Ovary (tissue), 9 donors: ENCODE results near the gene TXNDC11. TPM values are rescaled to one million over a fixed set of nuclear protein-coding genes. Genes with fewer than 3 reads are reported as not detected.

Experiments used
- DNase-seq, 5 donors: peaks; one replicate each; pipeline ENCODE4 v3.0.0-alpha.2; 2019 to 2020
- H3K27ac ChIP-seq, 2 donors: fragments of 200-600 bp; one replicate each; pipeline versions ENCODE4 v1.5.1 to v1.8.0; 2019 to 2022
- H3K27me3 ChIP-seq: fragments of 200-600 bp; one replicate; pipeline ENCODE4 v1.8.0; 2022
- H3K36me3 ChIP-seq: fragments of 200-600 bp; sonication (generic); one replicate; pipeline ENCODE4 v1.5.1; 2019
- H3K4me1 ChIP-seq: one replicate; pipeline ENCODE4 v1.8.1; 2013; ENCODE audit warnings: mild to moderate bottlenecking, moderate library complexity; ENCODE audit not compliant: insufficient read depth
- H3K4me3 ChIP-seq: fragments of 200-600 bp; sonication (generic); one replicate; pipeline ENCODE4 v1.5.1; 2017
- H3K9me3 ChIP-seq, 2 donors: fragments of 200-600 bp in 1 of 2; sonication (generic) in 1 of 2; one replicate each; pipeline versions ENCODE4 v1.5.1 to v1.8.1; 2013 to 2019; ENCODE audit warnings: mild to moderate bottlenecking in 1 of 2, moderate library complexity in 1 of 2
- CTCF ChIP-seq, 3 donors: fragments of 450-650 bp in 2 of 3; fragments of 200-600 bp in 1 of 3; IDR thresholded peaks; one replicate each; pipeline versions ENCODE4 v1.5.1 to v1.8.0; 2016 to 2022; ENCODE audit warnings: antibody characterized with exemption in 3 of 3, mild to moderate bottlenecking in 1 of 3
- EP300 ChIP-seq: sonication (generic); formaldehyde crosslinking; IDR thresholded peaks from one replicate; pipeline ENCODE4 v1.6.1; 2017; ENCODE audit warnings: antibody characterized with exemption
- POLR2A ChIP-seq: fragments of 450-650 bp; IDR thresholded peaks from one replicate; pipeline ENCODE4 v1.6.1; 2017; ENCODE audit warnings: antibody characterized with exemption, mild to moderate bottlenecking, moderate library complexity
- WGBS, 3 donors: extraction: QIAGEN DNeasy Blood & Tissue Kit in 1 of 3; methylation state at CpG; one replicate each; pipeline versions ENCODE4 v1.1.5 to v1.1.7; 2013 to 2017; 5-methylcytosine and 5-hydroxymethylcytosine counted together
- intact Hi-C, 4 donors: fragments of 100-400 bp; cut with DNase I; formaldehyde crosslinking; loops; one replicate each; pipeline versions ENCODE4 v1.11.0 to v1.15.1; 2022 to 2023
- polyA plus RNA-seq, 2 donors: library from polyadenylated mRNA; stranded (reverse); fragments of 200-250 nt in 1 of 2; fragments of 350-450 nt in 1 of 2; fragmentation: Illumina TruSeq in 1 of 2; extraction: RNeasy Lipid Tissue Mini Kit (QIAGEN cat#74804) in 1 of 2; gene quantifications; one replicate each; pipeline ENCODE4 v1.2.3, GENCODE V29; 2013 to 2014
- total RNA-seq, 7 donors: library from RNA; depleted of rRNA in 2 of 7; stranded (reverse); fragments of >200 nt in 2 of 7; fragmentation: NEBNext Ultra II Directional in 3 of 7; extraction: Animal tissue kit (Norgen Biotek cat#: 25700) in 3 of 7; gene quantifications; one replicate each; pipeline versions ENCODE4 v1.1.0 to v1.2.4, GENCODE V29; 2016 to 2023
- donor health status: DM: no; HTN: no; CAD: no; lungs with moderate emphysema.
- donor health status: DM: no; HTN: no; CAD: no.
- donor health status: Bipolar disorder and iron deficiency.
- donor health status: DM: yes; HTN: yes; CAD: no.
- donor health status: DM: no; HTN: no; CAD: no.
- donor health status: DM: yes; HTN: yes; CAD: no.

The TXNDC11 gene
- total and polyA plus RNA-seq, 9 donors = 32.3 to 48.6 (median 39.3) TPM

GRCh38 chr16:11660565-11660964 lies 82.1 kb downstream of the TXNDC11 start:
- intact Hi-C loops = loop anchor here in 1 of 4 donors (10.0 kb wide), 1 partner anchor 84 kb away; the partner anchor contains the start of gene TXNDC11
- TF ChIP-seq POLR2A = no peak
- TF ChIP-seq EP300 = no peak
- no peak for TF ChIP-seq CTCF (IDR thresholded peaks at IDR 0.05)
- WGBS, 3 donors = 81 to 88% (median 84%) methylated on average over 12 of the region's 12 CpGs
- H3K27ac ChIP-seq = no peak overlapping the region
- no peak for DNase-seq
- no peaks in the 10 kb centered on the region for H3K36me3 ChIP-seq
- no peaks in the 10 kb centered on the region for H3K9me3 ChIP-seq
- no peak overlapping the region for H3K4me3 ChIP-seq
- no peaks in the 10 kb centered on the region for H3K27me3 ChIP-seq
- H3K4me1 ChIP-seq = no peaks in the 10 kb centered on the region

- H3K4me1 ChIP-seq = no peaks in the 10 kb centered on the region
- TF ChIP-seq CTCF (IDR thresholded peaks at IDR 0.05) = no peak
- no peak for DNase-seq
- 62 to 67% (median 65%) methylated on average over 19 of the region's 19 CpGs for WGBS, 3 donors
- no peak overlapping the region for H3K4me3 ChIP-seq
- H3K36me3 ChIP-seq = no peaks in the 10 kb centered on the region
- H3K27me3 ChIP-seq = no peaks in the 10 kb centered on the region
- intact Hi-C loops = no loop called here
- no peaks in the 10 kb centered on the region for H3K9me3 ChIP-seq
- no peak overlapping the region for H3K27ac ChIP-seq
Observed at GRCh38 chr16:11658896-11659708, 83.6 kb downstream of the TXNDC11 start.

GRCh38 chr16:11657556-11657955 lies 85.1 kb downstream of the TXNDC11 start:
- H3K4me3 ChIP-seq = no peak overlapping the region
- no peak overlapping the region for H3K27ac ChIP-seq
- H3K27me3 ChIP-seq = no peaks in the 10 kb centered on the region
- TF ChIP-seq EP300 (no peak), CTCF (IDR thresholded peaks at IDR 0.05) (no peak), POLR2A (no peak)
- DNase-seq = no peak
- no peaks in the 10 kb centered on the region for H3K4me1 ChIP-seq
- H3K9me3 ChIP-seq = no peaks in the 10 kb centered on the region
- H3K36me3 ChIP-seq = no peaks in the 10 kb centered on the region
- 84 to 89% (median 87%) methylated on average over 8 of the region's 8 CpGs for WGBS, 3 donors
- intact Hi-C loops = no loop called here

- Histone ChIP-seq H3K9me3 (no peaks in the 10 kb centered on the region), H3K27ac (no peak overlapping the region), H3K27me3 (no peaks in the 10 kb centered on the region), H3K36me3 (no peaks in the 10 kb centered on the region), H3K4me1 (no peaks in the 10 kb centered on the region), H3K4me3 (no peak overlapping the region)
- TF ChIP-seq EP300 (no peak), POLR2A (no peak), CTCF (IDR thresholded peaks at IDR 0.05) (no peak)
- WGBS, 3 donors = 87 to 93% (median 90%) methylated on average over 7 of the region's 7 CpGs
- intact Hi-C loops = no loop called here
- DNase-seq = no peak
Observed at GRCh38 chr16:11655655-11656054, 87.0 kb downstream of the TXNDC11 start.
